HG03039 (cell line): ENCODE results near the gene SPG11.

Experiments
- ATAC-seq: cut with Tn5 transposase; IDR thresholded peaks from one replicate; pipeline ENCODE4 v1.9.1; 2021; ENCODE audit warnings: mild to moderate bottlenecking, moderate library complexity; ENCODE audit not compliant: unreplicated experiment

The SPG11 gene

GRCh38 chr15:44623178-44623577 is 40.3 kb downstream of the SPG11 start:
- no peak for ATAC-seq

- ATAC-seq = no peak
These were observed 43.4 kb downstream of the SPG11 start for GRCh38 chr15:44620081-44620480.

- ATAC-seq = no peak
These were observed 46.5 kb downstream of the SPG11 start for GRCh38 chr15:44616974-44617373.

GRCh38 chr15:44606740-44607139 is 56.7 kb downstream of the SPG11 start:
- ATAC-seq = no peak

GRCh38 chr15:44603126-44603525 is 60.3 kb downstream of the SPG11 start:
- ATAC-seq = no peak

- ATAC-seq = no peak
These were observed 64.6 kb downstream of the SPG11 start for GRCh38 chr15:44598892-44599291.

- ATAC-seq = no peak
These were observed 65.4 kb downstream of the SPG11 start for GRCh38 chr15:44598066-44598465.

GRCh38 chr15:44596511-44597010 is 66.9 kb downstream of the SPG11 start:
- ATAC-seq = no peak

- no peak for ATAC-seq
These were observed 67.6 kb downstream of the SPG11 start for GRCh38 chr15:44595656-44596510.

- no peak for ATAC-seq
These were observed 68.2 kb downstream of the SPG11 start for GRCh38 chr15:44595246-44595645.

GRCh38 chr15:44593042-44593736 is 70.3 kb downstream of the SPG11 start:
- ATAC-seq = no peak

GRCh38 chr15:44591326-44591725 is 72.1 kb downstream of the SPG11 start:
- ATAC-seq = no peak

GRCh38 chr15:44588541-44588940 is 74.9 kb downstream of the SPG11 start:
- no peak for ATAC-seq

- no peak for ATAC-seq
These were observed 77.8 kb downstream of the SPG11 start for GRCh38 chr15:44585633-44586032.

- no peak for ATAC-seq
These were observed 79.2 kb downstream of the SPG11 start for GRCh38 chr15:44584162-44584749.

- ATAC-seq = no peak
These were observed 83.4 kb downstream of the SPG11 start for GRCh38 chr15:44580105-44580504.

- ATAC-seq = no peak
These were observed 88.7 kb downstream of the SPG11 start for GRCh38 chr15:44574734-44575133.

- no peak for ATAC-seq
These were observed 90.1 kb downstream of the SPG11 start for GRCh38 chr15:44573386-44573785.

GRCh38 chr15:44570361-44570760 is 93.1 kb downstream of the SPG11 start:
- ATAC-seq = no peak

GRCh38 chr15:44569316-44569715 is 94.1 kb downstream of the SPG11 start:
- no peak for ATAC-seq

GRCh38 chr15:44568338-44568737 is 95.1 kb downstream of the SPG11 start:
- ATAC-seq = no peak

- ATAC-seq = no peak
These were observed 97.3 kb downstream of the SPG11 start for GRCh38 chr15:44566155-44566540.
